ENCODE data around the gene NLGN1.

GRCh38 chr3:174325834-174326700, 928.5 kb downstream of the NLGN1 start:
- TF ChIP-seq POLR2AphosphoS5 (IDR thresholded peaks at IDR 0.05; ENCODE audit: low read depth, low read length) (no peak), REST (IDR thresholded peaks at IDR 0.05; ENCODE audit: insufficient read depth in 1 of 2, low read depth in 2 of 2, low read length in 2 of 2) (no peak), SIN3A (IDR thresholded peaks at IDR 0.05; ENCODE audit: borderline replicate concordance, insufficient read depth, low read length) (no peak), TAF1 (IDR thresholded peaks at IDR 0.05; ENCODE audit: borderline replicate concordance, insufficient read depth, low read length) (no peak)
